Measurements from ENCODE around the gene MTURN. TPM values are rescaled to one million over a fixed set of nuclear protein-coding genes. Genes with fewer than 3 reads are reported as not detected.

Gene MTURN
- total and polyA plus RNA-seq, 10 of the 15 experiments (the other 5 are each of a cell fraction or from before 2014, with no cell fraction given), result 0.52 to 5.0 (median 3.3) TPM

GRCh38 chr7:30163231-30163894 is 28.6 kb downstream of the MTURN start (continued):
- TF ChIP-seq KAT2A (conservative IDR thresholded peaks at IDR 0.05; ENCODE audit: control insufficient read depth, low read depth, low read length), result no peak
- TF ChIP-seq TAF1 (IDR thresholded peaks at IDR 0.05; ENCODE audit: borderline replicate concordance, low read depth, low read length), result no peak
- no peak for TF ChIP-seq RBBP5 (conservative IDR thresholded peaks at IDR 0.05)
- 0 out of 2 replicates have a peak, but pooled peaks have one; percentile 21 for TF ChIP-seq GABPA (IDR thresholded peaks at IDR 0.05; ENCODE audit: low read depth)
- no peak for TF ChIP-seq IRF4 (IDR thresholded peaks at IDR 0.05; ENCODE audit: low read depth, low read length)
- TF ChIP-seq ZBTB11 (CRISPR knock-in tag; IDR thresholded peaks at IDR 0.05), result no peak

GRCh38 chr7:30164567-30164966 is 29.8 kb downstream of the MTURN start:
- Histone ChIP-seq H3K4me3 (no peak overlapping the region), H3K4me1 (ENCODE audit: control insufficient read depth, insufficient read depth, low read length) (peaks cover 27% of the 10 kb centered on the region), H3K36me3 (ENCODE audit: control insufficient read depth in 2 of 2, insufficient read depth in 2 of 2, low read length in 1 of 2) (no peaks in the 10 kb centered on the region), H3K9me3 (replicated peaks; ENCODE audit: control insufficient read depth, insufficient read depth, low read length) (no peaks in the 10 kb centered on the region), H2AFZ (ENCODE audit: control insufficient read depth, low read depth, low read length) (no peak overlapping the region), H3K27me3 (replicated peaks in 1 of 2; ENCODE audit: control insufficient read depth in 2 of 2, insufficient read depth in 2 of 2, low read length in 1 of 2) (no peaks in the 10 kb centered on the region), H3K9ac (ENCODE audit: control insufficient read depth, insufficient read depth, low read length) (no peak overlapping the region), H3K79me2 (ENCODE audit: control insufficient read depth, insufficient read depth, low read length) (no peaks in the 10 kb centered on the region), H3K4me2 (ENCODE audit: control insufficient read depth, insufficient read depth) (no peak overlapping the region), H3K27ac (ENCODE audit: control insufficient read depth, insufficient read depth) (no peak overlapping the region), H4K20me1 (ENCODE audit: control insufficient read depth, insufficient read depth) (no peaks in the 10 kb centered on the region)
- ChIA-PET CTCF (interaction anchor here (0.6 to 6.6 kb wide), 35 partner anchors 9 to 406 kb away, joined by 3 to 182 read pairs (median 4); no protein-coding TSS in a partner anchor), POLR2A (interaction anchor here (0.8 kb wide), 1 partner anchor 13 kb away, joined by 3 read pairs; no protein-coding TSS in a partner anchor), SMC1A (ENCODE audit: uncharacterized antibody, unreplicated experiment) (interaction anchor here (0.6 to 9.4 kb wide), 27 partner anchors 10 to 404 kb away, joined by 3 to 148 read pairs (median 4); no protein-coding TSS in a partner anchor), RAD21 (ENCODE audit: unreplicated experiment) (interaction anchor here (0.6 to 6.5 kb wide), 28 partner anchors 12 to 576 kb away, joined by 3 to 75 read pairs (median 6); partner anchors contain the start of gene ZNRF2)
- intact Hi-C loops (cut with micrococcal nuclease; ENCODE audit: unreplicated experiment), result loop anchor here (1.0 to 5.0 kb wide), 7 partner anchors 63 to 400 kb away; partner anchors contain the start of gene ZNRF2
- no TSS peak for BruUV-seq (replicated peaks)
- 30% methylated on average over 6 of the region's 6 CpGs for WGBS (ENCODE audit: insufficient coverage, insufficient replicate concordance, low lambda C conversion rate, missing lambda C conversion rate)
- peak; percentile 65 for FAIRE-seq
- in situ Hi-C loops (cut with MboI), result loop anchor here (5.0 kb wide), 3 partner anchors 118 to 398 kb away; partner anchors contain the start of gene ZNRF2
- DNase-seq (ENCODE audit: low read depth, low spot score), result no peak
- peak; percentile 65 for ATAC-seq
- TF ChIP-seq GABPA (IDR thresholded peaks at IDR 0.05; ENCODE audit: low read depth) (no peak), CTCF (IDR thresholded peaks at IDR 0.05 in 2 of 3, conservative IDR thresholded peaks at IDR 0.05 in 1 of 3; ENCODE audit: control insufficient read depth in 2 of 3, extremely low read depth in 1 of 3, insufficient read depth in 1 of 3, low read depth in 3 of 3, low read length in 3 of 3) (peak; percentile 47 to 81 (median 71)), SRF (IDR thresholded peaks at IDR 0.05; ENCODE audit: low read depth in 2 of 2, low read length in 2 of 2) (no peak), ZNF217 (IDR thresholded peaks at IDR 0.05) (no peak), HSF1 (IDR thresholded peaks at IDR 0.05; ENCODE audit: low read depth, low read length) (no peak), SKIL (IDR thresholded peaks at IDR 0.05; ENCODE audit: low read depth, poor library complexity, severe bottlenecking) (peak; percentile 60)

Data from GM12878 (cell line).